HG02970 (cell line): ENCODE measurements around the gene PIGU.
"Not testable (repeated sequence)": the region's sequence is repeated elsewhere in the genome, so short reads cannot be mapped to it uniquely, and the experiment has no call there.

ENCODE experiments used
- ATAC-seq: cut with Tn5 transposase; IDR thresholded peaks from one replicate; pipeline ENCODE4 v1.9.1; 2021; ENCODE audit warnings: mild to moderate bottlenecking, moderate library complexity, moderate number of reproducible peaks; ENCODE audit not compliant: unreplicated experiment, low FRiP score

The PIGU gene

DNA sequence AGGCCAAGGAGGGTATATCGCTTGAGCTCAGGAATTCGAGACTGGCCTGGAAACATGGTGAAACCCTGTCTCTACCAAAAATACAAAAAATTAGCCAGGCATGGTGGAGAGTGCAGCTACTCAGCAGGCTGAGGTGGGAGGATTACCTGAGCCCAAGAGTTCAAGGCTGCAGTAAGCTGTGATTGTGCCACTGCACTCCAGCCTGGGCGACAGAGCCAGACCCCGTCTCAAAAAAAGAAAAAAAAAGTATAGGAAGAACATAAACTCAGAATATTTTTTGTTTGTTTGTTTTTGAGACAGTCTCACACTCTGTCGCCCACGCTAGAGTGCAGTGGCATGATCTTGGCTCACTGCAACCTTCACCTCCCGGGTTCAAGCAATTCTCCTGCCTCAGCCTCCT lies 12.1 kb downstream of the PIGU start:
- not testable (repeated sequence) for ATAC-seq

DNA sequence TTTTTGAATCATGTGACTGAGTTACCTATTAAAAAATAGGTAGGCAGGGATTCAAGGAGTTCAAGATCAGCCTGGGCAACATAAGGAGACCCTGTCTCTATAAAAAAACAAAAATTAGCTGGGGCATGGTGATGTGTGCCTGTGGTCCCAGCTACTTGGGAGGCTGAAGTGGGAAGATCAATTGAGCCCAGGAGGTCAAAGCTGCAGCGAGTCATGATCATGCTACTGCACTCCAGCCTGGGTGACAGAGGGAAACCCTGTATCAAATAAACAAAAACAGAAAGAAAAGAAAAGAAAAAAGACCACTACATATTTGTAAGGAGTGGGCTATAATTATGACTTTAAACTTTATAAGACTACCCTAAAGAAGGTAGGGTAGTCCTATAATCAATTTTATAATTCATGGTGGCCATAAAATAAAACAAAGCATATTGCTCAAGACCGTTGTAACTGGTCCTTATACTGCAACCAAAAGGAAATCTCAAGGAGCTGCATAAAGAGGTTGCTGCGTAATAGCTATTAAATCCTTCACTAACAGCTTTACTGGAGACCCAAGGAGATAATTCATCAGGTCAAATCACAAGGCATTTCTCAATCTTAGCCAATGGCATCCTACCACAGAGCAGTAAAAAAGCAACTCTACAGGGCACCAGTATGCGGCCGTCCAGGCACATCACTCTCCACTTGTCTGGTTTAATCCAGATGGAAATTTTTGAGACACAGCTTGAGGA lies 13.5 kb downstream of the PIGU start:
- ATAC-seq, result no peak

DNA sequence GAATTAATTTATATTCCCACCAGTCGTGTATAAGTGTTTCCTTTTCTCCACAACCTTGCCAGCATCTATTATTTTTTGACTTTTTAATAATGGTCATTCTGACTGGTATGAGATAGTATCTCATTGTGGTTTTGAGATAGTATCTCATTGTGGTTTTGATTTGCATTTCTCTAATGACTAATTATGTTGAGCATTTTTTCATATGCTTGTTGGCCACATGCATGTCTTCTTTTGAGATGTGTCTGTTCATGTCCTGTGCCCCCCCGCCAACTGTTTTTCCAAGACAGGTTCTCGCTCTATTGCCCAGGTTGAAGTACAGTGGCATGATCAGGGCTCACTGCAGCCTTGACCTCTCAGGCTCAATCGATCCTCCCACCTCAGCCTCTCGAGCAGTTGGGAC lies 15.1 kb downstream of the PIGU start:
- ATAC-seq, result not testable (repeated sequence)

DNA sequence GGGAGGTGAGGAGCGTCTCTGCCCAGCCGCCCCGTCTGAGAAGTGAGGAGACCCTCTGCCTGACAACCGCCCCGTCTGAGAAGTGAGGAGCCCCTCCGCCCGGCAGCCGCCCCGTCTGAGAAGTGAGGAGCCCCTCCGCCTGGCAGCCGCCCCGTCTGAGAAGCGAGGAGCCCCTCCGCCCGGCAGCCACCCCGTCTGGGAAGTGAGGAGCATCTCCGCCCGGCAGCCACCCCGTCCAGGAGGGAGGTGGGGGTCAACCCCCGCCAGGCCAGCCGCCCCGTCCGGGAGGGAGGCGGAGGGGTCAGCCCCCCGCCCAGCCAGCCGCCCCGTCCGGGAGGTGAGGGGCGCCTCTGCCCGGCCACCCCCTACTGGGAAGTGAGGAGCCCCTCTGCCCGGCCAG lies 18.2 kb downstream of the PIGU start:
- not testable (repeated sequence) for ATAC-seq

DNA sequence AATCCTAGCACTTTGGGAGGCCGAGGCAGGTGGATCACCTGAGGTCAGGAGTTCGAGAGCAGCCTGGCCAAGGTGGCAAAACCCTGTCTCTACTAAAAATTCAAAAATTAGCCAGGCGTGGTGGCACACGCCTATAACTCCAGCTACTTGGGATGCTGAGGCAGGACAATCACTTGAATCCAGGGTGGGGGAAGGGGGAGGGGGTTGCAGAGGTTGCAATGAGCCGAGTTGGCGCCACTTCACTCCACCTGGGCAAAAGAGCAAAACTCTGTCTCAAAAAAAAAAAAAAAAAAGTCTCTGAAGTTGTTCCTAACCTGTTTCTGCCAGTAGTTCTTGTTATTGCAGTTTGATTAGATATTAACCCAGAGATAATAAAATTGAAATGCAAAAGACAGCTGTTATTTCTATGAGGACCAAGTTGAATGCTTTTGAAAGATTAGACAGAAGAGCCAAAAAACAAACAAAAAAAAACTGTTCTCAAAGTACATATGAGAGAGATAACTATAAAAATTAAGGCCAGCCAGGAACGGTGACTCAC lies 22.6 kb downstream of the PIGU start:
- no peak for ATAC-seq

DNA sequence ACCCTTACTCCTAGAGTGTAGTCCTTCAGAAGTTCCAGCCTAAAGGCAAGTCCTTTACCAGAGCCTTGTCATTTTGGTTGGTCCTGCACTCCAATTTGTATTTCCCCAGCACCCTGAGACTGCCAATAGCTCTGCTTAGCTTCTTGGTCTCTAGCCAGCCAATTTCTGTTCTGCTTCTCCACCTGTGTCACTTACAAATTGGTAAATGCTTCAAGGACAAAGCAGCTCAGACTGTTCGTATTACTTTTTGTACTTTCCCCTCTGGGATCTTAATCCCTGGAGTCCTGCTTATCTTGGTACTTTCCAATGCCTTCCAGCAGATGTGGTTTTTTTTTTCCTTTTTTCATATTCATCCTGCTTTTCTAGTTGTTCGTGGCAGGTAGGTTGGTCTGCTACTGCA lies 25.7 kb downstream of the PIGU start:
- ATAC-seq, result no peak

DNA sequence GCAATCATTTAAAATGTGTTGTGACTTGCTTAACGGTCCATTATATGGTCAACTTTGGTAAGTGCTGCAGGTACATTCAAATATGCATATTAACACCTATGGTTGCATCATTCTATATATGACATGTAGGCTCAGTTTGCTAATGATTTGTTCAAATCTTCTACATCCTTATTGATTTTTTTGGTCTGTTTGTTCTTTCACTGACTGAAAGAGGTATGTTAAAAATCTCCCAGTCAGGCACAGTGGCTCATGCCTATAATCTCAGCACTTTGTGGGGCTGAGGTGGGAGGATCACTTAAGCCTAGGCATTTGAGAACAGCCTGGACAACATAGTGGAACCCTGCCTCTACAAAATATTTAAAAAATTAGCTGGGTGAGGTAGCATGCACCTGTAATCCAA lies 29.2 kb downstream of the PIGU start:
- no peak for ATAC-seq

DNA sequence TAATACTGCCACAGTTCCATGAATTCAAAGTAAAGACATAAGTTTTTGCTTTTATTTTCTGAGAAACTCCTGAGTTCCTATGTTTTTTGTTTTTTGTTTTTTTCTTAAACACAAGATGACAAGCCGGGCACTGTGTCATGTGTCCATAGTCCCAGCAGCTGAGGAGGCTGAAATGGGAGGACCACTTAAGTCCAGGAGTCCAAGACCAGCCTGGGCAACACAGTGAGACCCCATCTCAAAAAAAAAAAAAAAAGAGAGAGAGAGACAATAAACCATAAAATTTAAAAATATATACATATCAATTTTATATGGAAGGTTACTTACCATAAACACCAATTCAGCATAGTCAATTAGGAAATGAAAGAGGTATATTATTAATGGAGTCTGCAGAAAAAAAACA lies 31.9 kb downstream of the PIGU start:
- ATAC-seq, result no peak

DNA sequence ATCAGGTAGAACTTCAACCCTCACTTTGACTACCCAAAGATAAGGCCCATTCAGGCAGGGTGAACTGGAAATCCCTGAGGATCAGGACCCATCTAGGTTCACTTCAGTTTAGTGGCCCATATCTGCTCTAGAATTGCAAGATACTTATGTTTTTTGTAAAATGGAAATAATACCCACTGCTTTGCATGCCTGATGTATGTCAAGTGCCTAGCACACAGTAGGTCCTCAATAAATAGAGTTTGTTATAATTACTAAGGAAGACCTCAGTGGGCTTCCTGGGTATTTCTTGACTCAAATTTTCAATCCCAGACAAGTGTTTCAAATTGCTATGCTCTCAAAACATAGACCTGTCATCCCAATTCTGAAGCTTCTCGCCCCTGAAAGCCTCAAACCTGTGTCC lies 32.5 kb downstream of the PIGU start:
- no peak for ATAC-seq

DNA sequence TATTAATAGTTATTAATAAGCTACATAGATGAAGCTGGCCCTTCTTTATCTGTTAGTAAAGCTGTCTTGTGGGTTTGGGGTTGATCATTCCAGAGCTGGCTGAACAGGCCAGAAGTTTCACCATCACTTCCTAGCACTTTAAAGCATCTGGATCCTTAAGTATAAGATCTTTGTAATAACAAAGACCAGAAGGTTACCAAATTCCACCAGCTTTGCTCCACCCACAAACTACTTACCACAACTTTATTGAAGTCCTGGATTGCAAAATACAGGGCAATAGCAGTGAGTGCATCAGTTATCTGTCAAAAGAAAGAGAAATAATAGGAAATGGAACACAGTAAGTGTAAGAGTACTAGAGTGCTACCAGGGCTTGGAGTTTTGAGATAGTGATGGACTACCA lies 33.0 kb downstream of the PIGU start:
- no peak for ATAC-seq

DNA sequence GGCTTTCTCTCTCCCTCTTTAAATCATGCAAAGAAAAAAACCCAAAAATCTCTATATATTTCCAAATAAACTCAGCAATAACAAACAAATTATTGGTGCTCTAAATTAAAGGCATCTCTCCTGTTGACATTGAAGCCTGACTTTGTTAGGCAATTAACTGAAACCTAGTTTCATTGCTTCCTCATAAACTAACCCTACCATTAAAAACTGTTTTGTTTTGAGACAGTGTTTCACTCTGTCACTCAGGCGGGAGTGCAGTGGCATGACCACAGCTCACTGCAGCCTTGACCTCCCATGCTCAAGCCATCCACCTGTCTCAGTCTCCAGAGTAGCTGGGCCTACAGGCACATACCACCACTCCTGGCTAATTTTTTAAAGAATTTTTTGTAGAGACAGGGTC lies 34.9 kb downstream of the PIGU start:
- no peak for ATAC-seq

DNA sequence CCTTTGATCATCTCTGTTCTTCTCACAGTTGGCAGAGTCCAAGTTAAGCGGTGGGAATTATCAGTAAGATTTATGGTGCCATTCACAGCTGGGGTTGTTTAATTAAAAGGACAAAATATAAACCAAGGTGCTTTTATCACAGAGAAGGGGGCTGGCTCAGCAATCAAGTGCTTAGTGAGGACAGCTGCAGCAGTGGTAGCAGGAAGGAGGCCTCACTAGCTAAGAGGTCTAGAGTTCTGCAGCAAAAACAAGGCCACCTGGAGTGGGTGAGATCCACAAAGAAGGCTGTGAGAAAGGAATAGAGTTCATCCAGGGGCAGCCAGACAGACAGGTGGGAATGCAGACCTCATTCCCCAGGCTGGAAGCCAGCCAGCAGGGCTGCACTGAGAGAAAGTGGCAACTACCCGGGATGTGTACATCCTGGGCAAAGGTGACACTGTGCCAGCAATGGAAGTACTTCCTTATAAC lies 37.1 kb downstream of the PIGU start:
- no peak for ATAC-seq

DNA sequence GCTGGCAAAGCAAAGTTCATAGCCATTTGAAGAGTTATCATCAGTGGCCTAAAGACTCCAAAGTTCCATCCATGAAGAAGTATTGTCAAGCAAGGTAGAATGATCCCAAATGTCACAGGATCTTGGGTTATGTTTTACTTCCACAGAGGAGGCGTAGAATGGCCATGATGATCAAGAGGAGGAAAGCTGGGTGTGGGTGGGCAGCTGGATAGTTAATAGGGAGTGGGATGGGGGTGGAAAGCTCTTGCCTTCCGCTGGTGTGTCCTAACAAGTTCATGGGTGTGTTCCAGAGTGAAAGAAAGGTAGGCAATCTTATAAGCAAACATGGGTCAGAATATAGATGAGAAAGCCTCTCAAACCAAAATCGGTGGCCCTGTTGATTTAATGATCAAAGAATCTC lies 38.4 kb downstream of the PIGU start:
- ATAC-seq, result no peak

DNA sequence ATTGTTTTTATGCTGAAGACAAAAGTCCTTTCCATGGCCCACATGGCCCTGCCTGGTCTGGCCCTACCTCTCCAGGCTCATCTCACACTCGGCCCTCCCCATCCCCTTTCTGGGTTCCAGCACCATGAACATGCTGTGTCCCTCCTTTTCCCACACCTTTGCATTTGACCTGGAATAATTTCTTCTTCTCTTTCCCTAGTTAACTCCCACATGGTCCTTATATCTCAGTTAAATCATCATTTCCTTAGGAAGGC lies 38.9 kb downstream of the PIGU start:
- no peak for ATAC-seq

DNA sequence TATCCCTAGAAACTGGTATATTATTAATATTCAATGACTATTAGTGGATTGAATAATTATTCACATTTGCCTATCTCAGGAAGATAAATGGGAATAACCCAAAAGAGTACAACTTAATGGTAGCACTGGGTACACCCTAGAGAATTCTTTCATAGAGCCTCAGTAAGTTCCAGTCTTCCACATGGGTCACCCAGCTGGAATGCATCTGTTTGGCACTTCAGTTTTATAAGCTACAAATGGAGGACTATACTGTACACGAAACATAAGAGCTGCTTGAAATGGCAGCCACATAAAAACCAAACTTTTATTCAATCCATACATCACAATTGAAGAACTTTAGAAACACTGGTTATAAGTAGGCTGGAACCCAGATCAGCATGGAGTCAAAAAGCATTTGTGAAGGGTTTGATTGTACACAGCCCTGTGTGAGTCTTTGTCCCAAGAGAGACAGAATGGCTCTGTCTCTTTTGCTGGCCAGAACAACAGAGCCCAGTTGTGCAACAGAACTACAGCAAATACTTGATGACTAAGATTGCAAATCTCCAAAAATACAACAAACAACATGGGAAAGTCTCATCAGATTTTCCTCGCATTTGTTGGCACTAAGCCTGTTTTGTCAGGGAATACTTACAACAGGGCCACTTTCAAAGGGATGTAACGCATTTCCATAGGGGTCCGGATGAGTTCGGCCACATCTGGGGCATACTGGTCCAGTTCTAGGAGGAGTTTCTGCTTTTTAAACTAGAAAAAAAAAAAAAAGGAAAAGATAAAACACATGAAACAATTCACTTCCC lies 39.5 kb downstream of the PIGU start:
- no peak for ATAC-seq

DNA sequence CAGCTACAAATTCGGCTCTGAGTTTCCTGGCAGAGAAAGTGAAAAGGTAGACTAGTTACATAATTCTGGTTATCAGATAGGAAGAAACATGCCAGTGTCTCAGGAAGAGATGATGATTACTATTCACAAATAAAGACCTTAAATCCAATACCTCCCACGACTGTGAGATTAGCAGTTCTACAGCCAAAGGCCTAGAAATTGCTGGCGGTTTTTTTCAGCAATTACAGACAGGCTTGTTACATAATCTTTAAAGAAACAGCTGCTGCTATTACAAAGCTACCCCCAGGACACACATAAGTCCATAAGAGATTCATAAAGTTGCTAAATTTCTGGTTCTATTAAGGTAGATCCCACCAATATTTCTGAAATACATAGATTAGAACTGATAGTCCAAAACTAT lies 40.2 kb downstream of the PIGU start:
- no peak for ATAC-seq

DNA sequence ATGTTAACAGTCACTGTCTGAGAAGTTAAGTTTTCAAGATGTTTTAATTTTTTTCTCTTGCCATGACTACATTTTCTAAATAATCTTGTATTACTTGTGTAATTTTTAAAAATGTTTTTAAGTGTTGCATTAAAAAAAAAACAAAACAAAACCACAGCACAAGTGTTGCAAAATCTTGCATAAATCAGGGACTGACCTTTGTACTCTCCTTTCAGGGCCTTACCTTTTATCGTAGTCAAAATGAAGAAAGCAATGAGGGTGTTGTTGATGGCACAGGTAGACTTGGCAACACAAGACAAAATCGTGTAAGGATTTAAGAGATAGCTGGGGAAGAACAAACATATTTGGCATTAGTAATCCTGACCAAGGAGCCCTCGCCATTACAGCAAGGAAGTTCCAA lies 42.5 kb downstream of the PIGU start:
- ATAC-seq, result no peak

DNA sequence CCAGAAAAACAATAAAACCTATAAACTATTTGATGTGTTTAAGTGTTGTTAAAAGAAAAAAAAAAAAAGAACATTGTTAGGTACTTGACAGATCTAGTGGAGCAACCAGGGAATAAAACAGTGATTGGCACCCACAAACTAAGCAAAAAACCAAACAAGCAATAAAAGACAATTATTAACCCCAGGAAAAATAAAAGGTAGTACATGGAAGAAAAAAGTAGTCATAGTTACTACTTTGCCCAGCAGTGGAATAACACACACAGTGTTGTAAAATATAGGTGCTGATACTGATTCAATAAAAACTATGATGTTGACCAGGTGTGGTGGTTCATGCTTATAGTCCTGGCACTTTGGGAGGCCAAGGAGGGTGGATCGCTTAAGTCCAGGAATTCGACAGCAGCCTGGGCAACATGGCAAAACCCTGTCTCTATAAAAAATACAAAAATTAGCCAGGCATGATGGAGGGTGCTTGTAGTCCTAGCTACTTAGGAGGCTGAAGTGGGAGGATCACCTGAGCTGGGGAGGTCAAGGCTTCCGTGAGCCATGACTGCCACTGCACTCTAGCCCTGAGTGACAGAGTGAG lies 43.9 kb downstream of the PIGU start:
- ATAC-seq, result no peak

DNA sequence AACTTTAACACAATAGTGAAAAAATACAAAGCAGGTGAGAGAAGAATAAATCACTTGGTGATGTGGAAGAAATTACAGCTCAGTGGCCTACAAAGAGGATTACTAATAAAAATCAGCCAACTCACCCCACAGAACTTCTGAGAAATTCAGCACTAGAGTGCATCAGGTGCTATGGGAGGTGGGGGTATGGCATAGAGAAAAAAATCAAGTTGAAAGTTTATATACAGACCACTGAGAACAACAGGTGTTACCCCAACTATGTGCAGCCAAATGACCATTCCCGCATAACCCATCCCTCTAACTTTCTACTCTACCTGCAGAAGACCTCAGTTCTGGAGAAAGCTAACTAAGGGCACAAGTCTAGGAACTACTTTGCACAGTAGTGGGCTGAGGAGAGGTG lies 47.0 kb downstream of the PIGU start:
- no peak for ATAC-seq

DNA sequence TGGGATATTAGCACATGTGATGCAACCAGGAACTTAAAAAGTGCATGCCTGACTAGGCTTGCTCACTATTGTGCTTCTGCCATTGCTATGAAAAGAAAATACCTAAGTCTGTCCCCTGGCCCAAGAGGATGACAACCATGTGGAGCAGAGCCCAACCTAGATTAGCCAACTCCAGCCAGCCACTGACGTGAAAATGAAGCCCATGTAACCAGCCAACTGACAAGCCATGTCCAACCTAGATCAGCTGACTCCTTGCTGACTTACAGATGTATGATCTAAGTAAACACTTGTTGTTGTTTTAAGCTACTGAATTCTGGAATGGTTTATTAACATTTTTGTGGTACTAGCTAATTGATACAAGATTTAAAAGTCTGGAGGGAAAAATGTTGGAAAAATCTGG lies 47.5 kb downstream of the PIGU start:
- ATAC-seq, result no peak

DNA sequence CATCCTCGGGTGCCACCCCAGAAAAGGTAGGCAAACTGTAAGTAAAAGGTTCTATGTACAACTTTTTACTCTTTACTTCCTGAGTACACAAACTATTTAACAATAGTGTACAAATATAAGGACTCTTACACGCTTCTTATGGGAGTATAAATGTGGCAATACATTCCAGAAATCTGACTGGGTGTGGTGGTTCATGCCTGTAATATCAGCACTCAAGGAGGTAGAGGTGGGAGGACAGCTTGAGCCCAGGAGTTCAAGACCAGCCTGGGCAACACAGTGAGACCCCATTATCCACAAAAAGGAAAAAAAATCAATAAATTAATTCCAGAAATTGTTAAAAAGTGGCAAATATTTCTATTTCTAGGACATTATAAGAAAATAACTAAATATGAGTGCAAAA lies 48.9 kb downstream of the PIGU start:
- no peak for ATAC-seq

DNA sequence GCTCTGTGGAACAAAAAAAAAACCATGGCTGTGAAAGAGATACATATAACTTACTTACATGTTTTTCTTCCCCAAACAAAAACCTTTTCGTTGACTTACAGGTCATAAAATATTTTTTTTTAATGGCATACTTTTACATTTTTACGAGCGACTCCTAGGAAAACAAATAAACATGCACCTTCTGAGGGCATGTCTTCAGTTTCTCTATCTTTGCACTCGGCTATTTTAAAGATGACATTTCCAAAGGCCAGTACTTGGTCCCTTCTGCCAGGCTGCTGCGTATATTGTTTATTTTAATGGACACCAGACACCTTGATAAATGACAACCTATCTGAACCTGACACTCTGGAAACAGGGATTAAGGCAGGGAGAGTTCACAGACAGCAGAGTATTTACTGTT lies 49.4 kb downstream of the PIGU start:
- no peak for ATAC-seq
